Measurements from ENCODE around the gene ING5. TPM values are rescaled to one million over a fixed set of nuclear protein-coding genes. Genes with fewer than 3 reads are reported as not detected.

ING5 gene
- polyA plus RNA-seq, 3 donors: 6.5 to 29.5 (median 6.6) TPM

GRCh38 chr2:241658296-241658695 lies 43.5 kb upstream of the ING5 start:
- TF ChIP-seq, protein P1, sequence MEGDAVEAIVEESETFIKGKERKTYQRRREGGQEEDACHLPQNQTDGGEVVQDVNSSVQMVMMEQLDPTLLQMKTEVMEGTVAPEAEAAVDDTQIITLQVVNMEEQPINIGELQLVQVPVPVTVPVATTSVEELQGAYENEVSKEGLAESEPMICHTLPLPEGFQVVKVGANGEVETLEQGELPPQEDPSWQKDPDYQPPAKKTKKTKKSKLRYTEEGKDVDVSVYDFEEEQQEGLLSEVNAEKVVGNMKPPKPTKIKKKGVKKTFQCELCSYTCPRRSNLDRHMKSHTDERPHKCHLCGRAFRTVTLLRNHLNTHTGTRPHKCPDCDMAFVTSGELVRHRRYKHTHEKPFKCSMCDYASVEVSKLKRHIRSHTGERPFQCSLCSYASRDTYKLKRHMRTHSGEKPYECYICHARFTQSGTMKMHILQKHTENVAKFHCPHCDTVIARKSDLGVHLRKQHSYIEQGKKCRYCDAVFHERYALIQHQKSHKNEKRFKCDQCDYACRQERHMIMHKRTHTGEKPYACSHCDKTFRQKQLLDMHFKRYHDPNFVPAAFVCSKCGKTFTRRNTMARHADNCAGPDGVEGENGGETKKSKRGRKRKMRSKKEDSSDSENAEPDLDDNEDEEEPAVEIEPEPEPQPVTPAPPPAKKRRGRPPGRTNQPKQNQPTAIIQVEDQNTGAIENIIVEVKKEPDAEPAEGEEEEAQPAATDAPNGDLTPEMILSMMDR (IDR thresholded peaks at IDR 0.05): no peak
- Histone ChIP-seq H3K79me2 (ENCODE audit: insufficient read depth, low read length) (no peaks in the 10 kb centered on the region), H4K20me1 (ENCODE audit: insufficient read depth, low read length) (peaks cover 1% of the 10 kb centered on the region), H3K36me3 (replicated peaks in 1 of 2; ENCODE audit: control insufficient read depth in 1 of 2, insufficient read depth in 2 of 2, low read length in 2 of 2) (peaks cover 65 to 91% of the 10 kb centered on the region in 2 donors), H3K27me3 (ENCODE audit: control insufficient read depth in 2 of 2, insufficient read depth in 2 of 2, low read length in 2 of 2) (no peaks in the 10 kb centered on the region), H3K9ac (ENCODE audit: insufficient read depth, low read length, poor library complexity, severe bottlenecking) (no peak overlapping the region), H2AFZ (ENCODE audit: insufficient read depth, low read depth, low read length, poor library complexity, severe bottlenecking) (no peak overlapping the region), H3K4me1 (ENCODE audit: control insufficient read depth in 1 of 2, insufficient read depth in 2 of 2, low read length in 2 of 2) (no peaks in the 10 kb centered on the region), H3K9me3 (replicated peaks in 1 of 2; ENCODE audit: control insufficient read depth in 1 of 2, insufficient read depth in 1 of 2, low read length in 2 of 2) (no peaks in the 10 kb centered on the region), H3K4me3 (replicated peaks in 1 of 3; ENCODE audit: low read depth in 2 of 3, low read length in 3 of 3) (no peak overlapping the region), H3K4me2 (replicated peaks; ENCODE audit: extremely low read depth, low read length, poor library complexity, severe bottlenecking) (no peak overlapping the region), H3K27ac (ENCODE audit: low read depth in 1 of 2, low read length in 2 of 2) (no peak overlapping the region)
- DNase-seq: no peak
- H3K27ac Mint-ChIP-seq: peak overlapping the region in 1 of 7 donors; percentile 30
- no peaks in the 10 kb centered on the region for H3K4me1 Mint-ChIP-seq
- H3K4me3 Mint-ChIP-seq: no peak overlapping the region
- peaks cover 80 to 93% of the 10 kb centered on the region in 2 donors for H3K36me3 Mint-ChIP-seq
- WGBS (ENCODE audit: insufficient coverage): 84% methylated on average over 3 of the region's 5 CpGs
- peaks cover 0 to 2% (median 0%) of the 10 kb centered on the region in 3 donors for H3K27me3 Mint-ChIP-seq (ENCODE audit: low read depth in 3 of 3)
- intact Hi-C loops (cut with micrococcal nuclease): no loop called here
- no peaks in the 10 kb centered on the region for H3K9me3 Mint-ChIP-seq

DNA sequence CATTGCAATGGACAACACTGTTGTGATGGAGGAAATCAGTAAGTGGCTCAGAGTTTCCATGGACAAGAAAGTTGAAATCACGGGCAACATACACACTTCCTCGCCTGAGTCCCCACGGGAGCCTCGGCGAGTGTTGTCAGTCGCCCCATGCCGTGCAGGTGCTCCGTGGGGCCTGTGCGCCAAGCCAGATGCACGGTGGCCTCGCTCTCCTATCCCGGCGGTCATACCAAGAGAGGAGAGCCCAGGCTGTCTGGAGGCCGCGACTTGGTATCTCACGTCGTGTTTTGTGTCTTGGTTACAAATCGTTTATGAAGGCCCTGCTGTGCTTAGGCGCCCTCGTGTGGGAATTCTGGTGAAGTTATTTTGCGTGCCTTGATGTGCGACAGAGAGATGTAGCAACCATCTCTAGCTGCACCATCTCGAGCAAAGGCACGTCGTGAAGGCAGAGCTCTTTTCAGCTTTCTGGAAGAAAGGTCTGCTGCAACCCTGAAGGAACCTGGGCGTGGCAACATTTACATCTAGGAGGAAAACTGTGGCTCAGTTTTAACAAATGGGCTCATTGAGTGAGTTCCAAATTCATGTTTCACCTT lies 42.6 kb upstream of the ING5 start:
- no peaks in the 10 kb centered on the region for H3K79me2 ChIP-seq (ENCODE audit: insufficient read depth, low read length)
- no peaks in the 10 kb centered on the region for H3K4me1 Mint-ChIP-seq
- no peaks in the 10 kb centered on the region for H3K9me3 ChIP-seq (replicated peaks in 1 of 2; ENCODE audit: control insufficient read depth in 1 of 2, insufficient read depth in 1 of 2, low read length in 2 of 2)
- intact Hi-C loops (cut with micrococcal nuclease): no loop called here
- H3K9ac ChIP-seq (ENCODE audit: insufficient read depth, low read length, poor library complexity, severe bottlenecking): no peak overlapping the region
- H3K27ac ChIP-seq (ENCODE audit: low read depth in 1 of 2, low read length in 2 of 2): no peak overlapping the region
- no peak overlapping the region for H3K4me3 ChIP-seq (replicated peaks in 1 of 3; ENCODE audit: low read depth in 2 of 3, low read length in 3 of 3)
- WGBS (ENCODE audit: insufficient coverage): 80% methylated on average over 26 of the region's 26 CpGs
- H3K36me3 Mint-ChIP-seq: peaks cover 71 to 84% of the 10 kb centered on the region in 2 donors
- H4K20me1 ChIP-seq (ENCODE audit: insufficient read depth, low read length): no peaks in the 10 kb centered on the region
- peaks cover 60 to 81% of the 10 kb centered on the region in 2 donors for H3K36me3 ChIP-seq (replicated peaks in 1 of 2; ENCODE audit: control insufficient read depth in 1 of 2, insufficient read depth in 2 of 2, low read length in 2 of 2)
- no peak overlapping the region for H2AFZ ChIP-seq (ENCODE audit: insufficient read depth, low read depth, low read length, poor library complexity, severe bottlenecking)
- no peak for DNase-seq
- peaks cover 0 to 2% (median 0%) of the 10 kb centered on the region in 3 donors for H3K27me3 Mint-ChIP-seq (ENCODE audit: low read depth in 3 of 3)
- H3K9me3 Mint-ChIP-seq: no peaks in the 10 kb centered on the region
- no peak overlapping the region for H3K4me3 Mint-ChIP-seq
- TF ChIP-seq, protein P1 (IDR thresholded peaks at IDR 0.05): peak; percentile 36
- H3K27ac Mint-ChIP-seq: no peak overlapping the region
- no peaks in the 10 kb centered on the region for H3K27me3 ChIP-seq (ENCODE audit: control insufficient read depth in 2 of 2, insufficient read depth in 2 of 2, low read length in 2 of 2)
- no peak overlapping the region for H3K4me2 ChIP-seq (replicated peaks; ENCODE audit: extremely low read depth, low read length, poor library complexity, severe bottlenecking)
- no peaks in the 10 kb centered on the region for H3K4me1 ChIP-seq (ENCODE audit: control insufficient read depth in 1 of 2, insufficient read depth in 2 of 2, low read length in 2 of 2)
